T-helper 1 cell treated with Interleukin-12 subunit alpha and Interleukin-12 subunit beta and Interleukin-4 antibody, amounts not matched to agents 30 ng/mL and 1 ng/mL, for 36 hours (primary cell): Measurements from ENCODE around the gene AMOTL1. TPM values are rescaled to one million over a fixed set of nuclear protein-coding genes. Genes with fewer than 3 reads are reported as not detected.
"Not testable (repeated sequence)": the region's sequence is repeated elsewhere in the genome, so short reads cannot be mapped to it uniquely, and the experiment has no call there.

ENCODE experiments used
- intact Hi-C: fragments of 100-400 bp; cut with micrococcal nuclease; formaldehyde crosslinking; loops from one replicate; pipeline ENCODE4 v1.15.1; 2024
- total RNA-seq: library from RNA; stranded (reverse); gene quantifications from 2 replicates; pipeline ENCODE4 v1.2.3, GENCODE V29; 2022

Gene AMOTL1
- total RNA-seq, 1 donor from 2014 or later, result 2.7 TPM

DNA sequence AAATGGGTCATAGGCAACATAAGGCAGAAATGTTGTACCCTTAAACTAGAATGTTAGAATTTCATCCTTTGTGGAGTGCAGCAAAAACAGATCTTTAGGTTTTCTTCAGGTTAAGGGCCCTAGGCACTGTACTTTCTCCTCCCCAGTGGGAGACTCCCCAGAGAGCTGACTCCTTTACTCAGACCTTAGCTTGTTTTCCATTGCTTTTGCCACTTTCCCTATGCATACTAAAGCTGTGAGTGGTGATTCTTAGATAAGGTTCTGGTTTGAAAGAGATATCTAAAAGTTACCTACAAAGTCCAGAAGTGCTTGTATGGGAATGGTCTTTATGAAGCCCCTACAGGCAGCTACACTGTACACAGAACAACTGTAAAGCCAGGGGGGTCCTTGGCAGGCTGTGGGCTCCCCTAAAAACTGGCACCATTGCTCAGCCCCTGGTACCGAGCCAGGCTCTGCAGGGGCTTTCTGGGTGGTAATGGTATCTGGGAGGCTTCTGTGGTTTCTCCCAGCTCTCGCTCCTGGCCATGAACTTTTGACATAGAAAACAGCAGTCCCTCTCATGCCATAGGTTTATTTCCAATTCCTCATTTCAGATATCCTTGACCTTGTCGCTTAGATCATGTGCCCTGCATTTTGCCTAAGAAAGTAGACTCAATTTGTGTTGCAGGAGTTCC, 23.2 kb downstream of the AMOTL1 start:
- intact Hi-C loops, result no loop called here

DNA sequence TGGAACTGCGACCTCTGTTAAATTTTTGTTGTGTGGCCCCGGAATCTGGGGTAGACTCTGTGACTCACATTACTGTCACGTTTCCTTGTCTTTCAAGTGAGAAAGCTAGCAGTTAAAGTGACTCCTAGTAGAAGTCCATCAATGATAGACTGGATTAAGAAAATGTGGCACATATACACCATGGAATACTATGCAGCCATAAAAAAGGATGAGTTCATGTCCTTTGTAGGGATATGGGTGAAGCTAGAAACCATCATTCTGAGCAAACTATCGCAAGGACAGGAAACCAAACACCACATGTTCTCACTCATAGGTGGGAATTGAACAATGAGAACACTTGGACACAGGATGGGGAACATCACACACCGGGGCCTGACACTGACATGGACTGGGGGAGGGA, 23.8 kb downstream of the AMOTL1 start:
- intact Hi-C loops, result not testable (repeated sequence)

GRCh38 chr11:94792451-94792850, 24.3 kb downstream of the AMOTL1 start:
- intact Hi-C loops, result no loop called here

DNA sequence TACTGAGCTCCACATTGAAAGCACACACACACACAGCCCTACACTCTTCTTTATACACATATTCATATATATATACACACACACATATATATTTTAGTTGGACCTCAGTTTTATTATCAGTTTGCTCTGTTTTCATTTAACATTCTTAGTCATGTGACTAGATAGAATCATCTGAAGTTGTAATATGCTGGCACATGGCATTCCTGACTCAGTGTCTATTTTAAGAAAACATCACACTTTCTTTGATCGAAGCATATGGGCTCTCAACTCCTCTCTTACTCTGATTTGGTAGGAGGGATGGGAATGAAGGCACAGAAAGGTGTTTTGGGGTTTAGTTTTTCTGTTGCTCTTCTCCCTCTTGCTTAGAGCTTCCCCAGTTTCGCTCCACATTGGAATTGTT, 24.8 kb downstream of the AMOTL1 start:
- intact Hi-C loops, result no loop called here

DNA sequence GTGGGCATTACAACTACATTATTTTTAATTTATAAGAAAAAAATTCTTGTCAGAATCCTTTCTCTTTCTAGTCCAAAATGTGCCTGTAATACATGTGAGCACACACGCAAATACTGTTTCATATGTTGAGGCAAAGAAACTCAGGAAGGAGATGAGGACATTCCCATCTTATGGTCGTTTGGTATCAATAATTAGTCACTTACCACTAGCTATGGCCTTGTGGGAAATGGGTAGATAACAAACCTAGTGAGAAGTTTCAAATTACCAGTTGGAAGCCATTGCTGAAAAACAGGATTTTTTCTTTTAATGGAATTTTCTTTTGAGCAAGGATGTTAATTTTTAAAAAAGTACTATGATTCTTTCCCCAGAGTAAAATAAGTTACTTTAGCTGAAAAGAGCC, 25.7 kb downstream of the AMOTL1 start:
- intact Hi-C loops, result no loop called here

- intact Hi-C loops, result no loop called here
These were observed 26.4 kb downstream of the AMOTL1 start for GRCh38 chr11:94794287-94795168.

DNA sequence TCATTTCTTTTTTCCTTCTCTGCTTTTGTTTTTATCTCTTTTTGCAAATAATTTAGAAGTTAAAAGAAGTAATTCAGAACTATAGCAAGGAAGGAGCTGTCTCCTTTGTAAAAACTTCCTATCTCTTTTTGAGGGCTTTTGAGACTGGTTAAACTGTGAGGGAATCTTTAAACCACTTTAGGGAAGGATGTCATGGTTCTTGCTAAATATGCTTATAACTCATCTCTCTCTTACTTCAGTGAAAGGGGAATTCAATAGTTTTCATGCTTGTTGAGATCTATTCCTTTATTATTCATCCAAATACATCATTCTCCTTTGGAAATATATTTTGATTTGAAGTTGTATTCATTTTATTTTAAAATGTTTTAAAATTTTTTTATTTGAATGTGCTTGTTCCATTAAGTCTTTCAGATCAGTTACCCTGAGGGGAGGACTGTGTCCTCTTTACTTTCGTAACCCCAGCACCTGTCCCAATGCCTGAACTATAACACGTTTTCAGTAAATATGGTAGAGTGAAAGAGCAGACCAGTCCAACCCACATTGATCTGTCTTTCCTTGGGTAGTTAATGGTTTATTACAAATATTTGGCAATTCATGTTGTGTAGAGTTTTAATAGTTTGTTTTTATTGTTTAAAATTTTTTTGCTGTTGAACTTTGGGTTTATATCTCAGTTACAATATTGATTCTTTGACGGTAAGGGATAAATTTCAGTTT, 27.5 kb downstream of the AMOTL1 start:
- intact Hi-C loops, result no loop called here

GRCh38 chr11:94796190-94796580, 28.0 kb downstream of the AMOTL1 start:
- intact Hi-C loops, result no loop called here

DNA sequence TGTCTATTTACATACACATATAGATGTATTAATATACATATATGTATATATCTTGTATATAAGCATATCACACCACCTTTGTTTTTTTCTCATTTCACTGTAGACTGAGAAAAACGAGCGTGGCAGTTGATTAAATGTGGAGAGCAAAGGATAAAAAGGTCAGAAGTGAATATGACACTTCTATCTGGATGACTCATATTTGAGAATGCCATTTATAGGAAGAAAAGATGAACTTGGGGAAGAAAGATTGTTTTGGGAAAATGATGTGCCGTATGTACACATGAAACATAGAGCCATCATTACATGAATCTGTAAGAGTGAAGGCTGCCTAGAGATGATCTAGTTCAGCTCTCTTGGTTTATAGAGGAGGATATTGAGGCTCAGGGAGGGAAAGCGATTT, 28.7 kb downstream of the AMOTL1 start:
- intact Hi-C loops, result no loop called here

DNA sequence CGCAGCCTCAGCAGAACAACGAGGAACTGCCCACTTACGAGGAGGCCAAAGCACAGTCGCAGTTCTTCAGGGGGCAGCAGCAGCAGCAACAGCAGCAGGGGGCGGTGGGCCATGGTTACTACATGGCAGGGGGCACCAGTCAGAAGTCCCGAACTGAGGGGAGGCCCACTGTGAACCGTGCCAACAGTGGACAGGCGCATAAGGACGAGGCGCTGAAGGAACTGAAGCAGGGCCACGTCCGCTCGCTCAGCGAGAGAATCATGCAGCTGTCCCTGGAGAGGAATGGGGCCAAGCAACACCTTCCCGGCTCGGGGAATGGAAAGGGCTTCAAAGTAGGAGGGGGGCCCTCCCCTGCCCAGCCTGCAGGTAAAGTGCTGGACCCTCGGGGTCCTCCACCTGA, 31.6 kb downstream of the AMOTL1 start:
- intact Hi-C loops, result no loop called here

DNA sequence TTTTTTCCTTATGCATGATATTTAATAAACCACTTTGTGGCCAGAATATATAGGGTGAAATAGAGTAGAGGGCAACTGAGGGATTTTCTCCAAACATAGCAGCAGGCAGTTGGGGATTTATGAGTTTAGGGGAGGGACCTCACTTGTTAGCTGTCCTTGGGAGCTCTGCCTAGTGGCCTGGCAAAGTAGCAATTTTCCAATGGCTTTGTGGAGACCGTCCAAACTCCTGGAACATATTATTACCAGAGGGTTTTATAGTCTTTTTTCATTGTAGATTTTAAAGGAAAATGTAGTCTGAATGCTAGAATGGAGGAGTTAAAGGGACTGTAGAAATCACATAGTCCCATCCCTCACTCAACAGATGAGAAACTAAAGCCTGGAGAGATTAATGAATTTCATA, 32.3 kb downstream of the AMOTL1 start:
- intact Hi-C loops, result no loop called here

DNA sequence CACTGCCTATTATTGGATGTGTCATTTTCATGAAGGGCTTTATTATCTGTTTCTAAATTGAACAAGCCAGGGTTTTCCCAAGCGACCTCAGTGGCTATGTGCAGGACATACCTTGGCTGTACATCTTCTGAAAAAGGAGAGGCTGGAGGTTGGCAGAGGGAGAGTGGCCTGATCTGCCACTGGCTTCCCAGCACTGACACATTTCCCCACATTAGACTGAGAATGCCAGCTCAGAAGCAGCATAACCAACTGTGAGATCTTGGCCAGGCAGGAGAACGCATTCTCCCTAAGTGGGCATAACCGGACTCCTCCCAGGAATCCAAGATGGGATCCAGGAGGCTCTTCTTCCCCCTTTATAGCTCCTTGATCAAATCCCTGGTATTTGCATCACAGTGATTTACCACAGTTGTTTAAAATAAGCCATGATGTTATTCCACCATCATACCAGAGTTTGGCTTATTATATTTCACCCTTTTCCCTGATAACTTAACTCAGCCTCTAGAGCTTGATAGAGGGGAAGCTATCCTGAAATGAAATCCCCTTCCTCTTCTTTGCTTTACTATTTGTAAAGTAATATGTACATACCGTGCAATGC, 33.8 kb downstream of the AMOTL1 start:
- intact Hi-C loops, result no loop called here

DNA sequence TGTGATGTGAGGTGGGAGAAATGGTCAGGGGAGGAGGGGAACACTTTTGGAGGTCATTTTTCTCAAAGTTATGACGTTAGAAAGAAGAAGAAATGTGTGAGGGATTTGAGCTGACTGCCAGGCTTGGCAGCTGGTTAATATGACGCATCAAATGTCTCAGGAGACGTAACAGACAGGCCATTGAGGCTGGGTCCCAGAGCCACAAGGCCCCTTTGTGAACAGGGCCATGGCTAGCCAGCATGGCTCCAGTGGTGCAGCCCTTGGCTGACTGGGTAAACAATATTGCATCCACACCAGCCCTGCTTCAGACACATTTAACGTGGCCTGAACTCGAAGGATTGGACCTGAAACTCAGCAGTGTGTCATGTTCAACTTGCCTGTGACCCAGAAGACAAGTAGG, 34.3 kb downstream of the AMOTL1 start:
- intact Hi-C loops, result no loop called here

- intact Hi-C loops, result no loop called here
These were observed 35.3 kb downstream of the AMOTL1 start for GRCh38 chr11:94803491-94803890.

DNA sequence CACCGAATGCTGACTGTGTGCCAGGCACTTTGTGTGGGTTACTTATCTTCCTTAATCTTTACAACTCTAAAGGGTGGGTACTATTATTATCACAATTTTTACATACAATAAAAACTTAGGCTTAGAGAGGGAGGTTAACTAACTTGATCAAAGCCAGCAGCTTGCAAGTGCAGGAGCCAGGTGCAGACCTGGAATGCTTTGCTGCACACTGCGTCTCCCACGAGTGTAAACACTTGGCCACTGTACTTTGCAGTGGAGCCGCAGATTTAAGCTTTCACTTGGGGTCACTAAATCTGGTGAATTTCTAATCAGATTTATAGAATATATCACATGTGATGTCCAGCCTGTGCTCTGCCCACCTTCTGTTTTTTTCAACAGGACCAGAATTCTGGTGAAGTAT, 36.7 kb downstream of the AMOTL1 start:
- intact Hi-C loops, result no loop called here

DNA sequence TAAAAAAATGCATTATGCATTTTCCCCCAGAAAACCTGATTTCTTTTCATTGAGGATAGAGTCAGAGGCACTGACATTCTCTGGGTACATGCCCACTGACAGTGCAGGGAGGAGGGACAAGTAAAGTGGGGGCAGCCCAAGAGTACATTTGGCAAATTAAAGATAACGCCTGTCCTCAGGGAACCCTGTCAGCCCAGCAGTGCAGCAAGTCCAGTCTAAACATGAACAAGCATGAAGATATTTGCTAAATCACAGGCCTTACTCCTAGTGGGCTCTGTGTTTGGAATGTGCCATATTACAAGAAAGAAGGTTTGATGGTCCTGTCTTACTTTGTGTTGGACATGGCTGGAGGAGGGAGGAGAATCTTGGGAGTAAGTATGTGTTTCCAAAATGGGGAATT, 37.9 kb downstream of the AMOTL1 start:
- intact Hi-C loops, result no loop called here

DNA sequence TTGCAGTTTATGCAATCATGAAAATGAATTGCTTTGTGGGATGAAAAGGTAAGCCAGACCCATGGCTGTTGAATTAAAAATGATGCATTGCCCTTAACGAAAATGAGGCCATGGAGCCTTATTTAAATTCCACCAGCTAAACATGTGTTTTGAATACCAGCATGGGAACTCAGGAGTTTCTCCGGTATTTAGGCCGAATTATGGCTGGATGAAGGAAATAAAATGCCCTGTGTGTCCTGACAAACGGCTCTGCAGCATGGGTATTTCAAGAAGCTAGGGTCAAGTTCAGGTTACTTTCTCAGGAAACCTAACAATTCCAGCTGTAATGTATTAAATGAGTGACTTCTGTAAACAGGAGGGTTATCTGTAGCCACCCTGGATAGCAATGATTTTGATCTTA, 38.3 kb downstream of the AMOTL1 start:
- intact Hi-C loops, result no loop called here

DNA sequence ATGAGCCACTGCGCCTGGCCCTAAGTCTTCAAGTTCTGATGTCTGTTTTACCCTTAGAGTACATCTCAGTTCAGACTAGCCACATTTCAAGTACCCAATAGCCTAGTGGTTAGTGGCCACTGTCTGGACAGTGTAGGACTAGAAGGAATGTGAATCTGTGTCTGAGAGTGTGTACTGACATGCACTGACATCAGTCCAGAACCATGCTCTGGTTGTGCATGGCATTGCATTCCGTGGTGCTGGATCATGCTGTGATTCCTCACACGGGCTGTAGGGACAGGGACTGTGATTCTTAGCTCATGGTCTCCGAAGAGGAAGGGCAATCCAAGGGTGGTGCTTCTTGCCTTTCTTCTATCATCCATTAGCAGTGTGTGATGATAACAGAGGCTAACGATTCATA, 41.1 kb downstream of the AMOTL1 start:
- intact Hi-C loops, result no loop called here

GRCh38 chr11:94812724-94813720, 44.9 kb downstream of the AMOTL1 start:
- intact Hi-C loops, result not testable (repeated sequence)

DNA sequence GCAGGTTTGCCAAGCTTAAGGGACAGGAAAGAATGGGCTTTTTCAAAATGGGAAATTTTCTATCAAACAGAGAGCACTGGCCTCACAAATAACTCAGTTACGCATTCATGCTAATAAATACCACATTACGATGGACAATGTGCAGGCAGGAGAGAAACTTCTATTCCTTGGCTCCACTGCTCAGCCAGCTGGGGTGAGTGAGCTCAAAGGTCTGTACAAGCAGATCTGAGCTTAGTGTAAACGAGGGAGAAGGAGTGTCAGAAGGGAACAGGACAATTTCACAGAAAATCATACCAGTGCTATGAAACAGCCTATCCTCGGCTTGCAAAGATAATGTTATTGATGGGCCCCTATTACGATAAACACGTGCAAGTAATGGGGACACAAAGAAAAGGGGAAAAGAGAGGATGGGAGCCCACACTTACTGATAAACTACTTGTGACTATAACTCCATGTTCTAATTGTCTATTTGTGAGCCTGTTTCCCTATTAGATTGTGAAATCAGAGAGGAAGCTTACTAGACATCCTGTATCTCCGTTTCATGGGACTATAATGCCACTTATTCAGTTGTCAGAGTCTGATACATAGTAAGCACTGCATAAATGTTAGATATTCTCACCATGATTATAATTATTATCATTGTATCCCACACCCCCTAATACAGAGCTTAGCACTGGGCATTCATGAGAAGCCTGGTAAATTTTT, 46.3 kb downstream of the AMOTL1 start:
- intact Hi-C loops, result no loop called here
